WTC11 (cell line): ENCODE results near the gene ELAVL1.

Experiments
- ESRRA ChIP-seq: sonication (generic); formaldehyde crosslinking; IDR thresholded peaks from 2 replicates; pipeline ENCODE4 v1.8.1; 2022; ENCODE audit warnings: mild to moderate bottlenecking, missing genetic modification reagents, borderline replicate concordance
- JUN ChIP-seq: sonication (generic); formaldehyde crosslinking; IDR thresholded peaks from 2 replicates; pipeline ENCODE4 v1.8.0; 2023; ENCODE audit warnings: mild to moderate bottlenecking, missing genetic modification reagents
- ZNF671 ChIP-seq: fragments of 250-450 bp; sonication (Bioruptor Pico); IDR thresholded peaks from 2 replicates; pipeline ENCODE4 v1.8.0; 2021; ENCODE audit warnings: mild to moderate bottlenecking
- TF ChIP-seq, protein P1 (sequence below): fragments of 200-600 bp; IDR thresholded peaks from 2 replicates; pipeline ENCODE4 v1.8.0; 2022; ENCODE audit warnings: antibody characterized with exemption
- TF ChIP-seq, protein P2 (sequence below): sonication (generic); formaldehyde crosslinking; IDR thresholded peaks from 2 replicates; pipeline ENCODE4 v1.8.1; 2023; ENCODE audit warnings: mild to moderate bottlenecking, missing genetic modification reagents, moderate library complexity
- TF ChIP-seq, protein P3 (sequence below): sonication (generic); formaldehyde crosslinking; IDR thresholded peaks from 2 replicates; pipeline ENCODE4 v1.8.1; 2023; ENCODE audit warnings: mild to moderate bottlenecking, missing genetic modification reagents, moderate library complexity
- TF ChIP-seq, protein P4 (sequence below): fragments of 250-450 bp; sonication (Bioruptor Pico); IDR thresholded peaks from 2 replicates; pipeline ENCODE4 v2.1.2; 2022; ENCODE audit warnings: mild to moderate bottlenecking, moderate library complexity

DNA sequence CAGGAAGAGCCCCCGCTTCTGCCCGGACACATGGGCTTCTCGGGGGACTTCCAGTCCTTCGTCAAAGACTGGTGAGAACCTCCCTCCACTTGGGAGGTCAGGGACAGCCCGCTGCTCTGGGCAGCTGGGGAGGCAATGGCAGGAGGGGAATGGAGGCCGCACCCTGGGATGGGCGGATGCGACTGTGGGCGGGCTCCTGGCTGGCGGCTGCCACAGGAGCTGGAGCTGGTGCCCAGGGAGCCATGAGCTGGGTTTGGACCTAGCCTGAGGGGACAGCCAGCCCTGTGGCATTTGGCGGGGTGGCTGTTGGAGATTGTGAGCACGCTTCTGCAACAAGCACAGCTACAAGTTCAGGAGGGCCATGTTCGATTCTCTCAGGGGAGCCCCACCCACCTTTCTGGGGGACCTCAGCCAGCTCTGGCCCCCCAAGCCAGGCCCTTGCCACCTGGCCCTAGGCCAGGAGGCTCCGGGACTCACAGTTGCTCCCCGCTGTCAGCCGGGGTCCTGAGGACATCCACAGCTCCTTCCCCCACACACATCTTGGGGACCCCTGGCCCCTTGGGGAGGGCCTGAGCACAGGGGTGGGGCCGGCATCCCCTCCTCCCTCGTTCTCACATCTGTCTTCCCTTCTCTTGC is 93.8 kb downstream of the ELAVL1 start:
- TF ChIP-seq, protein P1, sequence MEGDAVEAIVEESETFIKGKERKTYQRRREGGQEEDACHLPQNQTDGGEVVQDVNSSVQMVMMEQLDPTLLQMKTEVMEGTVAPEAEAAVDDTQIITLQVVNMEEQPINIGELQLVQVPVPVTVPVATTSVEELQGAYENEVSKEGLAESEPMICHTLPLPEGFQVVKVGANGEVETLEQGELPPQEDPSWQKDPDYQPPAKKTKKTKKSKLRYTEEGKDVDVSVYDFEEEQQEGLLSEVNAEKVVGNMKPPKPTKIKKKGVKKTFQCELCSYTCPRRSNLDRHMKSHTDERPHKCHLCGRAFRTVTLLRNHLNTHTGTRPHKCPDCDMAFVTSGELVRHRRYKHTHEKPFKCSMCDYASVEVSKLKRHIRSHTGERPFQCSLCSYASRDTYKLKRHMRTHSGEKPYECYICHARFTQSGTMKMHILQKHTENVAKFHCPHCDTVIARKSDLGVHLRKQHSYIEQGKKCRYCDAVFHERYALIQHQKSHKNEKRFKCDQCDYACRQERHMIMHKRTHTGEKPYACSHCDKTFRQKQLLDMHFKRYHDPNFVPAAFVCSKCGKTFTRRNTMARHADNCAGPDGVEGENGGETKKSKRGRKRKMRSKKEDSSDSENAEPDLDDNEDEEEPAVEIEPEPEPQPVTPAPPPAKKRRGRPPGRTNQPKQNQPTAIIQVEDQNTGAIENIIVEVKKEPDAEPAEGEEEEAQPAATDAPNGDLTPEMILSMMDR = no peak
- TF ChIP-seq, protein P2, sequence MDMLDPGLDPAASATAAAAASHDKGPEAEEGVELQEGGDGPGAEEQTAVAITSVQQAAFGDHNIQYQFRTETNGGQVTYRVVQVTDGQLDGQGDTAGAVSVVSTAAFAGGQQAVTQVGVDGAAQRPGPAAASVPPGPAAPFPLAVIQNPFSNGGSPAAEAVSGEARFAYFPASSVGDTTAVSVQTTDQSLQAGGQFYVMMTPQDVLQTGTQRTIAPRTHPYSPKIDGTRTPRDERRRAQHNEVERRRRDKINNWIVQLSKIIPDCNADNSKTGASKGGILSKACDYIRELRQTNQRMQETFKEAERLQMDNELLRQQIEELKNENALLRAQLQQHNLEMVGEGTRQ (CRISPR knock-in tag) = no peak
- TF ChIP-seq, protein P3, sequence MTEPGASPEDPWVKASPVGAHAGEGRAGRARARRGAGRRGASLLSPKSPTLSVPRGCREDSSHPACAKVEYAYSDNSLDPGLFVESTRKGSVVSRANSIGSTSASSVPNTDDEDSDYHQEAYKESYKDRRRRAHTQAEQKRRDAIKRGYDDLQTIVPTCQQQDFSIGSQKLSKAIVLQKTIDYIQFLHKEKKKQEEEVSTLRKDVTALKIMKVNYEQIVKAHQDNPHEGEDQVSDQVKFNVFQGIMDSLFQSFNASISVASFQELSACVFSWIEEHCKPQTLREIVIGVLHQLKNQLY = no peak
- TF ChIP-seq JUN (no peak), ZNF671 (CRISPR knock-in tag) (no peak), ESRRA (CRISPR knock-in tag) (no peak)
- TF ChIP-seq, protein P4, sequence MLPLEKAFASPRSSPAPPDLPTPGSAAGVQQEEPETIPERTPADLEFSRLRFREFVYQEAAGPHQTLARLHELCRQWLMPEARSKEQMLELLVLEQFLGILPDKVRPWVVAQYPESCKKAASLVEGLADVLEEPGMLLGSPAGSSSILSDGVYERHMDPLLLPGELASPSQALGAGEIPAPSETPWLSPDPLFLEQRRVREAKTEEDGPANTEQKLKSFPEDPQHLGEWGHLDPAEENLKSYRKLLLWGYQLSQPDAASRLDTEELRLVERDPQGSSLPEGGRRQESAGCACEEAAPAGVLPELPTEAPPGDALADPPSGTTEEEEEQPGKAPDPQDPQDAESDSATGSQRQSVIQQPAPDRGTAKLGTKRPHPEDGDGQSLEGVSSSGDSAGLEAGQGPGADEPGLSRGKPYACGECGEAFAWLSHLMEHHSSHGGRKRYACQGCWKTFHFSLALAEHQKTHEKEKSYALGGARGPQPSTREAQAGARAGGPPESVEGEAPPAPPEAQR = no peak
